Measurements from ENCODE around the gene BEST4. TPM values are rescaled to one million over a fixed set of nuclear protein-coding genes. Genes with fewer than 3 reads are reported as not detected.
A peak's percentile ranks its signal among the peaks of the same experiment; 100 is the strongest.

Gene BEST4
- polyA plus RNA-seq, 1 donor (not counting 4 experiments of a cell fraction or from before 2014, with no cell fraction given): 0.14 TPM

DNA sequence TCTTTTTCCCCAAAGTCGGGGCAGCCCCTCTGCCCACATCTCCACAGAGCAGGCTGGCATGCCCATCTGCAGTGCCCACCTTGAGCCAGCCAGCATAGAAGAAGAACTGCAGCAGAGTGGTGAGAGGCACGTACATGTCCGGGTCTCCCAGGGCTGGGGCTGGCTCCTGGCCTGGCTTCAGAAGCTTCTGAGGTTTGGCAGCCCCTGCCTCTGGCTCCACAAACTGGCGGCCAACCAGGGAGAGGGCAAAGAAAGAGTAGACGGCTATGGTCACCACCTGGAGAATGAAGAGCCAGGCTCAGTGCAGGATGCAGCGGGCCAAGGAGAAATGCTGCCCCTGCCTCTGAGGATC, 3.0 kb downstream of the BEST4 start:
- TF ChIP-seq CTCF (optimal IDR thresholded peaks at IDR 0.05 in 1 of 3, IDR thresholded peaks at IDR 0.05 in 1 of 3, conservative IDR thresholded peaks at IDR 0.05 in 1 of 3; ENCODE audit: extremely low read depth in 1 of 3, insufficient read depth in 2 of 3, low read length in 3 of 3): peak in 1 of 3 experiments; percentile 0
- TF ChIP-seq EZH2 (IDR thresholded peaks at IDR 0.05; ENCODE audit: low read length): no peak
- no peak overlapping the region for H3K27ac ChIP-seq (ENCODE audit: control insufficient read depth, insufficient read depth, low read length)
- no peak overlapping the region for H3K4me3 ChIP-seq (ENCODE audit: control insufficient read depth in 2 of 3, extremely low read depth in 1 of 3, insufficient read depth in 2 of 3, low read depth in 1 of 3, low read length in 3 of 3)
- H3K4me2 ChIP-seq (ENCODE audit: control insufficient read depth, extremely low read depth, insufficient read depth, low read depth, low read length): no peak overlapping the region
- H3K36me3 ChIP-seq (ENCODE audit: control insufficient read depth in 2 of 2, extremely low read depth in 1 of 2, insufficient read depth in 2 of 2, low read length in 2 of 2): peaks cover 3 to 12% of the 10 kb centered on the region in 2 experiments
- FAIRE-seq (no peak), DNase-seq (ENCODE audit: low read depth, low spot score) (no peak)
- dilution Hi-C loops (cut with MboI; ENCODE audit: extremely low pct_ligation_motif_present, low sequenced_read_pairs): no loop called here
- no peak overlapping the region for H3K9ac ChIP-seq (ENCODE audit: control insufficient read depth, extremely low read depth, insufficient read depth, low read length)
- no peaks in the 10 kb centered on the region for H3K79me2 ChIP-seq (ENCODE audit: control insufficient read depth, insufficient read depth, low read length)
- no peak overlapping the region for H2AFZ ChIP-seq (ENCODE audit: control insufficient read depth, low read length)
- peaks cover 17% of the 10 kb centered on the region for H3K4me1 ChIP-seq (ENCODE audit: control insufficient read depth, extremely low read depth, insufficient read depth, low read length)
- H3K9me3 ChIP-seq (ENCODE audit: control insufficient read depth, low read depth, low read length): no peaks in the 10 kb centered on the region
- no peaks in the 10 kb centered on the region for H4K20me1 ChIP-seq (ENCODE audit: control insufficient read depth, extremely low read depth, insufficient read depth, low read length)
- H3K9me1 ChIP-seq (ENCODE audit: control insufficient read depth, extremely low read depth, insufficient read depth, low read length): peaks cover 2% of the 10 kb centered on the region
- H3K27me3 ChIP-seq (ENCODE audit: control insufficient read depth, extremely low read depth, insufficient read depth, low read length): no peaks in the 10 kb centered on the region

DNA sequence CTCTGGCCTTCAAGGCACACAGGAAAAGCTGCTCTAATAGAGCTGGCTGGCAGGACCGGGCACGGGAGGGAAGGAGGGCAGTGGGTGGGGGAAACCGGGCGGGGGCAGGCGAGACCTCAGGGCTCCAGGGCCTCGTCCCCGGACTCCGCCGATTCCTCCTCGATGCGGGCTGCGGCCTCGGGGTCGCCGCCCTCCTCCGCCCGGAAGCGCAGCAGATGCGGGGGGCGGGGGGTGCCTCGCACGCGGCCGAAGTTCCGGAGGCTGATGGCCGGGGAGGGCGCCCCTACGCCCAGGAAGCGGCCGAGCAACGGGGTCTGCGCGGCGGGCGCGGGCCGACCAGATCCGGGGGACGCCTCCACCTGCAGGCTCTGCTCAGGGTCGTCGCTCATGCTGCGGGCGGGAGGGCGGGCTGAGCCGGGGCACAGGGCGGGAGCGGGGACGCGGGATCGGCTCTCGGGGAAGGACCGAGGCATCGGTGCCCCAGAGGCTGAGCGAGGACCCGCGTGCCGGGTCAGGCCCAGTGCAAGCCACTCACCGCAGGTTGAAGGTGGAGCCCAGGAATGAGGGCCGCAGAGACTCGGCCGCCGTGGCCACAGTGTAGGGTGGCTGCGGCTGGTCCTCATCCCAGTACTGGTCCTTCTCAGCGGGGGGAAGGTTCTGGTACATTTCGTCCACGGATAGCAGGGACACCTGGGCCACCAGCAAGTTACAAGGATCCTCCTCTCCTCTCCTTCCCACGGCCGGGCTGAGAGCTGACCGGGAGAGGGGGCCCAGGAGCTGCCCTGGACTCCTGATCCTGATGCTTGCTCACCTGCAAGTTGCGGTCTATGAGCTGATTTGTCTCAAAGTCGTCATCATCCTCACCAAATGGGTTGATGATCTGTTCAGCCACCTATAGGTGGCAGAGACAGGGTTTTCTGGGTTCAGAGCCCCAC, 3.6 kb downstream of the BEST4 start:
- dilution Hi-C loops (cut with MboI; ENCODE audit: extremely low pct_ligation_motif_present, low sequenced_read_pairs): no loop called here
- Histone ChIP-seq H3K4me1 (ENCODE audit: control insufficient read depth, extremely low read depth, insufficient read depth, low read length) (peaks cover 13% of the 10 kb centered on the region), H3K36me3 (ENCODE audit: control insufficient read depth in 2 of 2, extremely low read depth in 1 of 2, insufficient read depth in 2 of 2, low read length in 2 of 2) (peaks cover 5 to 12% of the 10 kb centered on the region in 2 experiments), H3K4me3 (ENCODE audit: control insufficient read depth in 2 of 3, extremely low read depth in 1 of 3, insufficient read depth in 2 of 3, low read depth in 1 of 3, low read length in 3 of 3) (peak overlapping the region in 1 of 3 experiments; percentile 34), H3K9me3 (ENCODE audit: control insufficient read depth, low read depth, low read length) (no peaks in the 10 kb centered on the region), H4K20me1 (ENCODE audit: control insufficient read depth, extremely low read depth, insufficient read depth, low read length) (no peaks in the 10 kb centered on the region), H3K27ac (ENCODE audit: control insufficient read depth, insufficient read depth, low read length) (no peak overlapping the region), H3K9ac (ENCODE audit: control insufficient read depth, extremely low read depth, insufficient read depth, low read length) (peak overlapping the region; percentile 3), H3K27me3 (ENCODE audit: control insufficient read depth, extremely low read depth, insufficient read depth, low read length) (no peaks in the 10 kb centered on the region), H3K9me1 (ENCODE audit: control insufficient read depth, extremely low read depth, insufficient read depth, low read length) (peaks cover 2% of the 10 kb centered on the region), H3K79me2 (ENCODE audit: control insufficient read depth, insufficient read depth, low read length) (no peaks in the 10 kb centered on the region), H3K4me2 (ENCODE audit: control insufficient read depth, extremely low read depth, insufficient read depth, low read depth, low read length) (peak overlapping the region; percentile 56), H2AFZ (ENCODE audit: control insufficient read depth, low read length) (peak overlapping the region; percentile 29)
- peak; percentile 37 for TF ChIP-seq EZH2 (IDR thresholded peaks at IDR 0.05; ENCODE audit: low read length)
- peak in 1 of 3 experiments; percentile 27 for TF ChIP-seq CTCF (optimal IDR thresholded peaks at IDR 0.05 in 1 of 3, IDR thresholded peaks at IDR 0.05 in 1 of 3, conservative IDR thresholded peaks at IDR 0.05 in 1 of 3; ENCODE audit: extremely low read depth in 1 of 3, insufficient read depth in 2 of 3, low read length in 3 of 3)
- FAIRE-seq (no peak), DNase-seq (ENCODE audit: low read depth, low spot score) (no peak)

Data from keratinocyte (primary cell).